BLaER1 treated with 17β-estradiol and CSF1 and Interleukin-3, amounts not matched to agents 10 nM and 100 nM (cell line): ENCODE measurements around the gene IST1.
"Not testable (repeated sequence)": the region's sequence is repeated elsewhere in the genome, so short reads cannot be mapped to it uniquely, and the experiment has no call there.

Experiments
- H3K27ac ChIP-seq, 11 experiments: shearing (Covaris generic); formaldehyde crosslinking; 2 replicates each; pipeline ENCODE4 v1.8.1; 2022
- H3K27me3 ChIP-seq, 11 experiments: shearing (Covaris generic); formaldehyde crosslinking; 2 replicates each; pipeline ENCODE4 v1.8.1; 2022
- H3K36me3 ChIP-seq, 11 experiments: shearing (Covaris generic); formaldehyde crosslinking; 2 replicates each; pipeline ENCODE4 v1.8.1; 2022
- H3K4me1 ChIP-seq, 10 experiments: shearing (Covaris generic); formaldehyde crosslinking; 2 replicates each; pipeline ENCODE4 v1.8.1; 2022
- H3K4me2 ChIP-seq, 11 experiments: shearing (Covaris generic); formaldehyde crosslinking; 2 replicates each; pipeline ENCODE4 v1.8.1; 2022
- H3K4me3 ChIP-seq, 10 experiments: shearing (Covaris generic); formaldehyde crosslinking; 2 replicates each; pipeline ENCODE4 v1.8.1; 2022
- H3K9ac ChIP-seq, 11 experiments: shearing (Covaris generic); formaldehyde crosslinking; 2 replicates each; pipeline ENCODE4 v1.8.1; 2022
- H3K9me3 ChIP-seq, 11 experiments: shearing (Covaris generic); formaldehyde crosslinking; replicated peaks in 1 of 11; 2 replicates each; pipeline ENCODE4 v1.8.1; 2022
- H4K20me1 ChIP-seq, 11 experiments: shearing (Covaris generic); formaldehyde crosslinking; 2 replicates each; pipeline ENCODE4 v1.8.1; 2022
- Cebpa-rat ChIP-seq, 11 experiments: shearing (Covaris generic); IDR thresholded peaks; 2 replicates each; pipeline ENCODE4 v1.8.1; 2022

The IST1 gene

GRCh38 chr16:71853413-71853812 lies 41.9 kb upstream of the IST1 start:
- peaks cover 93 to 100% (median 99%) of the 10 kb centered on the region in 11 experiments for H3K36me3 ChIP-seq
- TF ChIP-seq Cebpa-rat (IDR thresholded peaks at IDR 0.05), result no peak
- H3K27me3 ChIP-seq, result no peaks in the 10 kb centered on the region
- H3K4me1 ChIP-seq, result peaks cover 0 to 8% (median 3%) of the 10 kb centered on the region in 10 experiments; a peak in 5 of 20 replicates
- no peak overlapping the region for H3K9ac ChIP-seq
- no peaks in the 10 kb centered on the region for H3K9me3 ChIP-seq
- H3K27ac ChIP-seq, result no peak overlapping the region
- no peak overlapping the region for H3K4me2 ChIP-seq
- H4K20me1 ChIP-seq, result peaks cover 52 to 99% (median 82%) of the 10 kb centered on the region in 11 experiments
- no peak overlapping the region for H3K4me3 ChIP-seq

DNA sequence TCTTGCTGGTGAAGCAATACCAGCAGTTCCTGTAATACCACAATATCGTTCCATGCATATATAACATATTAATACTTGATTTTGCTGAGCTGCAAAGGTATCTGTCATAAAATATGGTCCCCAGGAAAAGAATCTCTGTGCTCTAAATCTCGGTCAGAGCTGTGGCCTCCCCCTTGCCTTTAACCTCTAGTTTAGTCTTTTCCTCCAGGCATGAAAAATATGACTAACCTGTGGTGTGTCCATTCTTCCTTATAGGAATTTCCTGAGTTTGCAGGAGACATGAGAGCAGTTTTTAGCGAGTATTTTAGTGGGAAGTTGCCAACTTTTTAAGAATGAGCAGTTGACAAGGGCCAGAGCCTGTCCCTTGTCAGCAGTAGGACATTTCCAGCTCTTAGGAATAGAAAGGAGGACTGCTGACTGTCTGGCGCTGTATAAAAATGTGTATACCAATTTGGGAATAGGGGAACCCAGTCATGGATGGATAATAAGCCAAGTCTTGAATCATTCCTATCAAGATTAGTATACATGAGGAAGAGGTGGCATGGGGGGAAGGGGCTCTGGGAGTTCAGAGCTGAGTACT lies 40.9 kb upstream of the IST1 start:
- H3K4me2 ChIP-seq, result no peak overlapping the region
- TF ChIP-seq Cebpa-rat (IDR thresholded peaks at IDR 0.05), result no peak

GRCh38 chr16:71855937-71856662 lies 39.2 kb upstream of the IST1 start:
- Histone ChIP-seq H3K36me3 (peaks cover 90 to 100% (median 97%) of the 10 kb centered on the region in 11 experiments), H3K27me3 (no peaks in the 10 kb centered on the region), H3K9me3 (no peaks in the 10 kb centered on the region), H3K9ac (no peak overlapping the region), H3K27ac (no peak overlapping the region), H3K4me3 (no peak overlapping the region), H3K4me1 (no peaks in the 10 kb centered on the region), H3K4me2 (no peak overlapping the region), H4K20me1 (peaks cover 59 to 95% (median 85%) of the 10 kb centered on the region in 11 experiments)
- TF ChIP-seq Cebpa-rat (IDR thresholded peaks at IDR 0.05), result no peak

More for the DNA sequence above, 40.9 kb upstream of the IST1 start:
- H3K4me3 ChIP-seq, result no peak overlapping the region
- no peak overlapping the region for H3K27ac ChIP-seq
- peaks cover 59 to 100% (median 87%) of the 10 kb centered on the region in 11 experiments for H4K20me1 ChIP-seq
- H3K36me3 ChIP-seq, result peaks cover 93 to 100% (median 99%) of the 10 kb centered on the region in 11 experiments
- no peak overlapping the region for H3K9ac ChIP-seq
- H3K4me1 ChIP-seq, result no peaks in the 10 kb centered on the region
- no peaks in the 10 kb centered on the region for H3K9me3 ChIP-seq
- H3K27me3 ChIP-seq, result no peaks in the 10 kb centered on the region

DNA sequence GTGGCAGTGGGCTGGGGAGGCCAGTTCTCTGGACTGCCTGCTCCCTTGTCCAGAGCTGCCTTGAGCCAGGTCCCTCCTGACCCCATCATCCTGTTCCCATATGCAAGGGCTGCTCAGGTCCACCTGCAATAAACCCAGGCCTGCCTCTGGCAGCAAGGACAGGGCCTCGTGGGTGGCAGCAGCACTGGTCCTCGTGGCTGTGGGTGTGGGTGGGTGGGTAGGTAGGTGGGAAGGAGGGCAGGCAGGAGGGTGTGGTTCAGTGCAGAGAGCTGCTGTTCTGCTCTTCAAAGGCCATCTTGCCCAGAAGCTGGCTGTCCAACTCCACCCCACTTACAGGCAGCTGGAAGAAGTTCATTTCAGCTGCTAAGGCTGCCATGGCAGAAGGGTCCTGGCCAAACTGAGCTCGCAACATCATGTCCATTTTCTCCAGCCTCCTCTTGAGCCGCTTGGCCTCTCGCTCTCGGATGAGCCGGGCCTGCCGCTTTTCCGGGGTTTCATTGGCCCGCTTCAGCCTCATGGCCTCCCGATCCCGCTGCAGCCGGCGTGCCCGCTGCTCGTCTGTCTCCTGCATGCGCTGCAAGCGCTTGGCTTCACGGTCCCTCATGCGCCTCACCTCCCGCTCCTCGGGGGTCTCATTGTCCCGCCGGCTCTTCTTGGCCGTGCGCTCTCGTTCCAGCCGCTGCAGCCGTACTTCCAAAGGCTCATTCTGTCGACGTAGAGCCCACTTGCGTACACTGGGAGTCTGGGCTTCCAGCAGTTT lies 35.4 kb upstream of the IST1 start:
- Histone ChIP-seq H3K4me1 (no peaks in the 10 kb centered on the region), H3K9me3 (no peaks in the 10 kb centered on the region), H4K20me1 (peaks cover 34 to 64% (median 51%) of the 10 kb centered on the region in 11 experiments), H3K4me2 (no peak overlapping the region), H3K4me3 (no peak overlapping the region), H3K36me3 (peaks cover 93 to 100% (median 97%) of the 10 kb centered on the region in 11 experiments), H3K27me3 (no peaks in the 10 kb centered on the region), H3K27ac (no peak overlapping the region), H3K9ac (no peak overlapping the region)
- TF ChIP-seq Cebpa-rat (IDR thresholded peaks at IDR 0.05), result no peak

DNA sequence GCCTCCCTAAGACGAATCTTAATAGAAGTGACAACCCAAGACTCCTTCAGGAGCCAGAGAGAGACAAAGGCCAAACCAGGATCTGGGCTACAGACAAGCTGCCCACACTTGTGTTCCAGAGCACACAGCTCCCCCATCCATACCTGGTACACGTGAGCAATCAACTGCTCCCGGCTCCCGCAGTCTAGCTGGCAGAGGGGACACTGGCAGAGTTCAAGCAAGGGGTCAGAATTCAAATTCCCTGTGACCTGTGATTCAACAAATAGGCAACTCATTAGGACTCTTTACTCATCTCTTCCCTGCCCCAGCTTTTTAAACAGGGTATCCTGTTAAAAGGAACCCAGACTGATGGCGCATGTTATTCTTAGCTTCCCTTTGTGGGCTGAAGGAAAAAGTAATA lies 31.3 kb upstream of the IST1 start:
- Histone ChIP-seq H3K9me3 (no peaks in the 10 kb centered on the region), H4K20me1 (peaks cover 5 to 33% (median 12%) of the 10 kb centered on the region in 11 experiments; a peak in 15 of 22 replicates), H3K4me1 (no peaks in the 10 kb centered on the region), H3K36me3 (peaks cover 79 to 100% (median 95%) of the 10 kb centered on the region in 11 experiments), H3K9ac (no peak overlapping the region), H3K4me3 (no peak overlapping the region), H3K27me3 (no peaks in the 10 kb centered on the region), H3K27ac (no peak overlapping the region), H3K4me2 (no peak overlapping the region)
- no peak for TF ChIP-seq Cebpa-rat (IDR thresholded peaks at IDR 0.05)

GRCh38 chr16:71865173-71865863 lies 30.0 kb upstream of the IST1 start:
- no peak for TF ChIP-seq Cebpa-rat (IDR thresholded peaks at IDR 0.05)
- peaks cover 71 to 100% (median 95%) of the 10 kb centered on the region in 11 experiments for H3K36me3 ChIP-seq

DNA sequence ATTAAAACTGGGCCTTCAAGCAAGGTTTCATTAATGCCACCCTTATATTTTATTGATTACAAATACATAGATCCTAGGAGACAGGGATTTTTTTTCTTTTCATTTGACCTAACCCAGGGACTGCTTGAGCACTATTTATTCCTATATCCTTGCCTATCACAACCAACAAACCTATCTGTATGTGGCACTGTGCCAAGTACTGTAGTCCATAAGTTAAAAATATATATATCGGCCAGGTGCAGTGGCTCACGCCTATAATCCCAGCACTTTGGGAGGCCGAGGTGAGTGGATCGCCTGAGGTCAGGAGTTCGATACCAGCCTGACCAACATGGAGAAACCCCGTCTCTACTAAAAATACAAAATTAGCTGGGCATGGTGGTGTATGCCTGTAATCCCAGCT lies 28.2 kb upstream of the IST1 start:
- H4K20me1 ChIP-seq, result peaks cover 0 to 11% (median 0%) of the 10 kb centered on the region in 11 experiments; a peak in 4 of 22 replicates
- not testable (repeated sequence) for H3K9me3 ChIP-seq, H3K27me3 ChIP-seq, H3K27ac ChIP-seq, H3K4me1 ChIP-seq, H3K9ac ChIP-seq, H3K4me2 ChIP-seq, H3K4me3 ChIP-seq
- peaks cover 55 to 100% (median 94%) of the 10 kb centered on the region in 11 experiments for H3K36me3 ChIP-seq

More at GRCh38 chr16:71865173-71865863, 30.0 kb upstream of the IST1 start:
- H3K4me1 ChIP-seq, result 0 out of 20 replicates have a peak, but pooled peaks cover 0 to under 1% (median 0%) of the 10 kb centered on the region in 10 experiments
- H4K20me1 ChIP-seq, result peaks cover 0 to 22% (median 5%) of the 10 kb centered on the region in 11 experiments; a peak in 9 of 22 replicates
- H3K4me2 ChIP-seq, result no peak overlapping the region
- no peak overlapping the region for H3K27ac ChIP-seq
- H3K27me3 ChIP-seq, result no peaks in the 10 kb centered on the region
- no peak overlapping the region for H3K4me3 ChIP-seq
- H3K9me3 ChIP-seq, result no peaks in the 10 kb centered on the region
- no peak overlapping the region for H3K9ac ChIP-seq

DNA sequence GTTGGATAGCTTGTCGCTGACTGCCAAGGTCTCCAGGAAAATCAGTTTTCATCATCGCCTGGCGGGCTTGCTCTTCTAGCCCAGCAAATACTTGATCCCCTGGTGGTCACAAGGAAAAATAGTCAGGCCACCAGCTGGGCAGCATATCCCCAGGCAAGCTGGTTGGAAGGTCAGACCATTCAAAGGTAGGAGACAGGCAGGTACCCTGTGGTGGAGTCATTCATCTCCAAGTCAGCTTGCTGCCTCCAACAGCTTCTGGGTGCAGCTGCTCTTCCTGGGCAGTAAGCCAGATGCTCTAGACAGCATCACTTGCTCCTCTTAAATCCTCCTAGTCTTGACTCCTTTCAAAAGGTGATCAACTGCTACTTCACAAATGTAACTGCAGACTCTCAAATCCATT lies 27.4 kb upstream of the IST1 start:
- no peaks in the 10 kb centered on the region for H3K27me3 ChIP-seq
- H3K4me1 ChIP-seq, result peaks cover 0 to 5% (median 0%) of the 10 kb centered on the region in 10 experiments; a peak in 1 of 20 replicates
- H3K36me3 ChIP-seq, result peaks cover 47 to 98% (median 90%) of the 10 kb centered on the region in 11 experiments
- H3K27ac ChIP-seq, result no peak overlapping the region
- no peak overlapping the region for H3K9ac ChIP-seq
- H3K9me3 ChIP-seq, result no peaks in the 10 kb centered on the region
- H3K4me2 ChIP-seq, result no peak overlapping the region
- no peak for TF ChIP-seq Cebpa-rat (IDR thresholded peaks at IDR 0.05)
- no peak overlapping the region for H3K4me3 ChIP-seq
- peaks cover 0 to 11% (median 0%) of the 10 kb centered on the region in 11 experiments; a peak in 4 of 22 replicates for H4K20me1 ChIP-seq
